ENCODE data around the gene C5orf58.
"Not testable (repeated sequence)": the region's sequence is repeated elsewhere in the genome, so short reads cannot be mapped to it uniquely, and the experiment has no call there.

C5orf58 gene

DNA sequence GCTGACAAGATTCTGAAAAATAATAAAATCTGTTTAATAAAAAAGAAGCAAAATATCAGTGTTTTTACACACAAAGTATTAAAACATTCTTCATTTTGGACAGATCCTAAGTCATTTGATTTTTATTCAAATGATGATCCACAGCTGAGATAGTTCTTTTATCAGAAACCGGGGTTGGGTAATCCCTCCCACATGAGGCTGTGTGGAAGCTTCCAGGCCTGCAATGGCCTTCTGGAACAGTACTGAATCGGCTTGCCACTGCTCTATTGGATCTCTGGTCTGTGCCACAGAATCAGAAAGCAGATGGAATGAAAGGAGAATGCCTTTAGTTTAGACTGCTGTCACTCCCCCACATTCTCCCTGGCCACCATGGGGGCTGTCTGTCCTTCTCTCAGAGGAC lies 6.1 kb upstream of the C5orf58 start:
- H3K9me3 ChIP-seq (ENCODE audit: low read depth, low read length), result no peaks in the 10 kb centered on the region
- no peak overlapping the region for H3K9ac ChIP-seq (ENCODE audit: insufficient read length)
- no peak overlapping the region for H3K27ac ChIP-seq
- DNase-seq (ENCODE audit: low read depth, low spot score), result no peak
- no peaks in the 10 kb centered on the region for H3K36me3 ChIP-seq (ENCODE audit: insufficient read depth, low read length)
- H3K4me3 ChIP-seq, result no peak overlapping the region
- TF ChIP-seq FOXP2 (optimal IDR thresholded peaks at IDR 0.05; ENCODE audit: control extremely low read depth, extremely low read length, insufficient read depth) (no peak), POLR2AphosphoS5 (IDR thresholded peaks at IDR 0.05; ENCODE audit: borderline replicate concordance, low read depth, low read length) (no peak), EZH2 (IDR thresholded peaks at IDR 0.05) (no peak)

DNA sequence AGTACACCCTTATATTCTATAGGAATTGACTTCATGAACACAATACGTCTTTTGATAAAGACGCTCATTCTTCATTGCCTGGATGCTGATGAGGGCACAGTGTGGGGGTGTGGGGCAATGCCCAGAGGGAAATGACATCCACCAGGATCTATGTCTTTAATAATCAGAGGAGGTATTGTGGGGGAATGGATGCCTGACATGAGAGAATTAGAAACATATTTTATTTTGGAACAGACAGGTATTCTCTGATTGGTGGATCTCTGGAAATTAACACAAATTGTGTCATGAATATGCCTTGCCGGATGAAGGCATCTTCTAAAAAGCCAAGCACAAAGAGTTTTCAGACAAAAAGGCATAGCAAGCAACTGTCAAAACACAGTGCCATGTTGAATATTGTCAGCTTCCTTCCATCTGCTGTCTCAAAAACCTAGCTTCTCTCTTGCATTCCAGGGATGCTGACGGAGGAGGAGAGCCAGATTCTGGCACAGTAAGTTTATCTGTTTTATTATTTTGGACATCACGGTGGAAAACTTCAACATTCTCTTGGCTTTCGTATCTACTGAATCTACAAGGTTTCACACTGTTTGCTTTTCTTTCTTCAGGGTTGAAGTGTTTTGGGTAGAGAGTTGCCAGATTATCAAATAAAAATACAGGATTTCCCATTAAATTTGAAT lies 3.9 kb upstream of the C5orf58 start:
- H3K9ac ChIP-seq (ENCODE audit: insufficient read length), result no peak overlapping the region
- no peaks in the 10 kb centered on the region for H3K9me3 ChIP-seq (ENCODE audit: low read depth, low read length)
- TF ChIP-seq EZH2 (IDR thresholded peaks at IDR 0.05), result no peak
- no peak for TF ChIP-seq POLR2AphosphoS5 (IDR thresholded peaks at IDR 0.05; ENCODE audit: borderline replicate concordance, low read depth, low read length)
- no peak for TF ChIP-seq FOXP2 (optimal IDR thresholded peaks at IDR 0.05; ENCODE audit: control extremely low read depth, extremely low read length, insufficient read depth)
- no peak overlapping the region for H3K4me3 ChIP-seq
- no peaks in the 10 kb centered on the region for H3K36me3 ChIP-seq (ENCODE audit: insufficient read depth, low read length)
- H3K27ac ChIP-seq, result no peak overlapping the region
- no peak for DNase-seq (ENCODE audit: low read depth, low spot score)

DNA sequence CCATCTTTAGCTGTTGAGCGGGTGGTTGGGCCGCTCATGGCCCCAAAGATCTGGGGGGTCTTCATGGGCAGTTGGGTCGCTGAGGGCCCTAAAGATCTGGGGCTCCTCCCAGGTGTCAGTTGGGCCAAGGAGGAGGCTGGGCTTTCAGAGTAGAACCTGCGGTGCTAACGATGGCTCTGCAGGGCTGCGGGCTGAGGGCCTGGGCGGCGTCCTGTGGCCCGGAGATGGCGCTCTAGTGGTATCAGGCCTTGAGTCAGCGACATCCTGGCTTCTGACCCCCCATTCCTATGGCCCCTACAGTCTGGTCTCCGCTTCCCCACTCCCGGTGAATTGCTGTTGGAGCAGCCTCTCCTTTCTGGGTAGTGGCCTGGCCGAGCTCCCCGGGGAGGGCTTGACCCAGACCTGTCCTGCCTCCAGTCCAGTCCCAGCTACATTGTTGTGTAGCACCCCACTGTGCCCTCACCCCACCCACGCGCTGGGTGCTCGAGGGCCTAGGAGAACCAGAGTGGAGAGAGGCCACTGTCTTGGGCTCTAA lies 640 bp downstream of the C5orf58 start:
- Histone ChIP-seq H3K4me3 (no peak overlapping the region), H3K9me3 (ENCODE audit: low read depth, low read length) (no peaks in the 10 kb centered on the region), H3K36me3 (ENCODE audit: insufficient read depth, low read length) (no peaks in the 10 kb centered on the region), H3K9ac (ENCODE audit: insufficient read length) (no peak overlapping the region), H3K27ac (no peak overlapping the region)
- DNase-seq (ENCODE audit: low read depth, low spot score), result no peak
- no peak for TF ChIP-seq POLR2AphosphoS5 (IDR thresholded peaks at IDR 0.05; ENCODE audit: borderline replicate concordance, low read depth, low read length)
- TF ChIP-seq FOXP2 (optimal IDR thresholded peaks at IDR 0.05; ENCODE audit: control extremely low read depth, extremely low read length, insufficient read depth), result no peak
- no peak for TF ChIP-seq EZH2 (IDR thresholded peaks at IDR 0.05)

DNA sequence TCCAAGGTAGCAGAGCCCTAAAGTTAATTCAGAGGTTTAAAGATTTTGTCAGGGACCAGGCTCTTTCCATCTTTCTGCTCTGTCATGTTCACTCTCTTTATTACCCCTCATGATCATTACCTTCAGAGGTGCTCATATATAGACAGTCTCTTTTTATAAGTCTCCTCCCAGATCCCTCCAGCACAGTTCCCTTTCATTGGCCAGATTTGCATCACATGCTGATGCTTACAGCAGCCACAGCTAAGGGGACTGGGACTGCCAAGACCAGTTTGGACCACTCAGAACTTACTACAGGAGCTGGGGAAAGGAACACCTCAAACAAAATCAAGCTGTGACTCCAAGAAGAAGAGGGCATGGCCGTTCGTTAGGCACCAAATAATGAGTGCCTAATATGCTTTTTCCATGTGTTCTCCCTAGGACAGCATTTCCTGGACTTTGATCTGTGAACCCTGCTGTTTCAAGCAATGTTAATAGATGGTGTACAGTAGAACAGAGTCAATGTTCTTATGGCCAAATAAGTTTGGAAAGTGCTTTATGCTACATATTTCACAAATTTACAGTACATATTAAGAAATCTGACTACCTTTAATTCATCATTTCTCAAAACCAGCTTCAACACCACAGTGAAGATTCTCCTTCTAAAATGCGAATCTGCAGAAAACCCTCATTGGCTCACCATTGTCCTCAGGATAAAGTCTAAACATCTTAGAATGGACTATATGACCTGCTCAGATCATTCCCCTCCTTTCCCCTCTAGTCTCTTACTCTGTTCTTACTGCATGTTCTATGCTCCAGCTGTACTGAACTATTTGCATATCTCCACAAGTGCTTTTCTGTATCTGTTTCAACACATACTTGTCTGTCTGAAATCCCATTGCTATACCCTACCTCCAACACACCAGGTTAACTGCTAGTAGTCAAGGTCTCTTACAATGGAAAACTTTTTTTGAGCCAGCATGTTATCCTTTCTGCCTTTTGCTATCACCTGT lies 3.4 kb downstream of the C5orf58 start:
- H3K36me3 ChIP-seq (ENCODE audit: insufficient read depth, low read length), result no peaks in the 10 kb centered on the region
- no peak for DNase-seq (ENCODE audit: low read depth, low spot score)
- H3K9me3 ChIP-seq (ENCODE audit: low read depth, low read length), result no peaks in the 10 kb centered on the region
- no peak for TF ChIP-seq EZH2 (IDR thresholded peaks at IDR 0.05)
- TF ChIP-seq FOXP2 (optimal IDR thresholded peaks at IDR 0.05; ENCODE audit: control extremely low read depth, extremely low read length, insufficient read depth), result no peak
- TF ChIP-seq POLR2AphosphoS5 (IDR thresholded peaks at IDR 0.05; ENCODE audit: borderline replicate concordance, low read depth, low read length), result no peak
- no peak overlapping the region for H3K27ac ChIP-seq
- H3K4me3 ChIP-seq, result no peak overlapping the region
- H3K9ac ChIP-seq (ENCODE audit: insufficient read length), result no peak overlapping the region

DNA sequence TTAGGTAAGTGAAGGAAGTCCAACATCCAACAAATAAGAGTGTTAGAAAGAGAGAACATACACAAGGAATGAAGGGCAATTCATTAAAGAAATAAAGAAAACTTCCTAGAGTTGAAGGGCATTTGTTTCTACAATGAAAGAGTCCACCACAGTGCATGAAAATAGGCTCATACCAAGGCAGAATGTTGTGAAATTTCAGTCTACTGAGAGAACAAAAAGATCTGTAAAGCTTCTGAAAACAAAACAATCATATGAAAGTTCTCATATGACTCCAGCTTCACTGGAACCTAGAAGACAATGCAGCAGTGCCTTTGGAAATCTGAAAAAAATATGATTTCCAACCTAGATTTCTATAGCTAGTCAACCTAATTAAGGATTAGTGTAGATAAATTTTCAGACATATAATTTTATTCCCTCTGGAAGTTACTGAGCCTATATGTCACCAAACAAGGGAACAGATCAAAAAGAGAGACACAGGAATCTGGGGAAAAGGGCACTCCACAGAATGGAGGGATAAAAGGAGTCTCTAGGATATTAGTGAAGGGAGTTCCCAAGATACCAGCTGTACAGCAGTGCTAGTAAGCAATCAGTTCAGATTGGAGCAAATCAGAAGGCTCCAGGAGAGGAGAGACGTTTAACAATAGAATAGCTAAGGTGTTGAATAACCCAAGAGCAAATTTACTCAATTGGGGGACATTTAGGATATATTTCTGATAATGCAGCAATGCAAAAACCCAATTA lies 5.8 kb downstream of the C5orf58 start:
- no peaks in the 10 kb centered on the region for H3K9me3 ChIP-seq (ENCODE audit: low read depth, low read length)
- no peaks in the 10 kb centered on the region for H3K36me3 ChIP-seq (ENCODE audit: insufficient read depth, low read length)
- H3K9ac ChIP-seq (ENCODE audit: insufficient read length), result no peak overlapping the region
- H3K27ac ChIP-seq, result no peak overlapping the region
- H3K4me3 ChIP-seq, result no peak overlapping the region
- TF ChIP-seq FOXP2 (optimal IDR thresholded peaks at IDR 0.05; ENCODE audit: control extremely low read depth, extremely low read length, insufficient read depth), result no peak
- no peak for TF ChIP-seq EZH2 (IDR thresholded peaks at IDR 0.05)
- no peak for TF ChIP-seq POLR2AphosphoS5 (IDR thresholded peaks at IDR 0.05; ENCODE audit: borderline replicate concordance, low read depth, low read length)
- no peak for DNase-seq (ENCODE audit: low read depth, low spot score)

DNA sequence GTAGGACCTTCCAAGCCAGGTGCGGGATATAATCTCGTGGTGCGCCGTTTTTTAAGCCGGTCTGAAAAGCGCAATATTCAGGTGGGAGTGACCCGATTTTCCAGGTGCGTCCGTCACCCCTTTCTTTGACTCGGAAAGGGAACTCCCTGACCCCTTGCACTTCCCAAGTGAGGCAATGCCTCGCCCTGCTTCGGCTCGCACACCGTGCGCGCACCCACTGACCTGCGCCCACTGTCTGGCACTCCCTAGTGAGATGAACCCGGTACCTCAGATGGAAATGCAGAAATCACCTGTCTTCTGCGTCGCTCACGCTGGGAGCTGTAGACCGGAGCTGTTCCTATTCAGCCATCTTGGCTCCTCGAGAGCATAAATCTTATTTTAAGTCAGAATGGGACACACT lies 12.7 kb downstream of the C5orf58 start:
- H3K4me3 ChIP-seq, result not testable (repeated sequence)

DNA sequence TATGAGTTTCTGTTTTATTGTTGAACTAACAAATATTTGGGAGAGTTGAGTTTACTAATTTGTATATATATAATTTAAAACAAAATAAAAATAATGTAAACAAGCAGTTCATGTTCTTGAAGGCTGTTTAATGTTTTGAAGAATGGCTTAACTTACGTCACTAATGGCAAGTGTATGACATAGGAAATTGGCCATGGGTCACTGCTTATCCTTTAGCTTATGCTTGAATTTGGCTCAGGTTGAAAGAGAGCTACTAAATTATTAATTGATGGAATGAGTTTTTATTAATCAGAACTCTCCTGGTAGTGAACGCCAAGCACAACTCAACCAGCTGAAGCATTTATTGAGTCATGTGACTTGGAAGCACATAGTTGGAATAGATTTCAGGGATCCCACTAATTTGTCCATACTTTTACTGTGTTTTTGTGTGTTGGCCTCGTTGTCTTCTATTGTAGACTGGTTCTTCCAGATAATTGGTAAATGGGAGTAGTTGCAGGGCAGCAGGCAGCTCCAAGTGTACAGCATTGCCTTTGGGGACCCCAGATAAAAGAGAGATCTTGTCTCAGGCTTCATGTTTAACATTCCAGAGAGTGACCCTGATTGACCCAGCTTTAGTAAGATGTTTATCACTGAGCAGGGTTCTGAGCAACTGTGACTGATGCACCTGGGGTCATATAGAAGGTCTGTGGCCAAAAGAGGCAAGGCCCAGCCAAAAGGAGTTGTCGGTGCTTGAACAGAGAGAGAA lies 13.5 kb downstream of the C5orf58 start:
- Histone ChIP-seq H3K27ac (no peak overlapping the region), H3K9me3 (ENCODE audit: low read depth, low read length) (no peaks in the 10 kb centered on the region), H3K4me3 (no peak overlapping the region), H3K36me3 (ENCODE audit: insufficient read depth, low read length) (no peaks in the 10 kb centered on the region), H3K9ac (ENCODE audit: insufficient read length) (no peak overlapping the region)
- TF ChIP-seq POLR2AphosphoS5 (IDR thresholded peaks at IDR 0.05; ENCODE audit: borderline replicate concordance, low read depth, low read length), result no peak
- no peak for TF ChIP-seq EZH2 (IDR thresholded peaks at IDR 0.05)
- TF ChIP-seq FOXP2 (optimal IDR thresholded peaks at IDR 0.05; ENCODE audit: control extremely low read depth, extremely low read length, insufficient read depth), result no peak
- no peak for DNase-seq (ENCODE audit: low read depth, low spot score)

More for the DNA sequence above, 12.7 kb downstream of the C5orf58 start:
- H3K9me3 ChIP-seq (ENCODE audit: low read depth, low read length); H3K9ac ChIP-seq (ENCODE audit: insufficient read length); H3K27ac ChIP-seq; H3K36me3 ChIP-seq (ENCODE audit: insufficient read depth, low read length); DNase-seq (ENCODE audit: low read depth, low spot score): not testable (repeated sequence)

All from SK-N-MC (cell line).